Skeletal muscle satellite cell (primary cell): ENCODE measurements around the gene RNGTT.
A peak's percentile ranks its signal among the peaks of the same experiment; 100 is the strongest.

Experiments used
- H3K27me3 ChIP-seq: 2 replicates; pipeline ENCODE4 v1.7.0; 2013; ENCODE audit warnings: low read length; ENCODE audit not compliant: control insufficient read depth, insufficient read depth
- H3K36me3 ChIP-seq: 2 replicates; pipeline ENCODE4 v1.7.0; 2013; ENCODE audit warnings: mild to moderate bottlenecking, control low read depth, low read length; ENCODE audit not compliant: insufficient read depth
- H3K4me1 ChIP-seq: 2 replicates; pipeline ENCODE4 v1.7.0; 2013; ENCODE audit warnings: low read length; ENCODE audit not compliant: control insufficient read depth, insufficient read depth
- H3K4me2 ChIP-seq: 2 replicates; pipeline ENCODE4 v1.7.0; 2013; ENCODE audit warnings: mild to moderate bottlenecking, low read length
- H3K4me3 ChIP-seq: 2 replicates; pipeline ENCODE4 v1.7.0; 2013; ENCODE audit warnings: low read length
- H3K9ac ChIP-seq: 2 replicates; pipeline ENCODE4 v1.7.0; 2013; ENCODE audit warnings: mild to moderate bottlenecking, low read depth, low read length, moderate library complexity
- H3K9me3 ChIP-seq: replicated peaks from 2 replicates; pipeline ENCODE4 v1.7.0; 2013; ENCODE audit warnings: mild to moderate bottlenecking, control low read depth, low read length

RNGTT gene

DNA sequence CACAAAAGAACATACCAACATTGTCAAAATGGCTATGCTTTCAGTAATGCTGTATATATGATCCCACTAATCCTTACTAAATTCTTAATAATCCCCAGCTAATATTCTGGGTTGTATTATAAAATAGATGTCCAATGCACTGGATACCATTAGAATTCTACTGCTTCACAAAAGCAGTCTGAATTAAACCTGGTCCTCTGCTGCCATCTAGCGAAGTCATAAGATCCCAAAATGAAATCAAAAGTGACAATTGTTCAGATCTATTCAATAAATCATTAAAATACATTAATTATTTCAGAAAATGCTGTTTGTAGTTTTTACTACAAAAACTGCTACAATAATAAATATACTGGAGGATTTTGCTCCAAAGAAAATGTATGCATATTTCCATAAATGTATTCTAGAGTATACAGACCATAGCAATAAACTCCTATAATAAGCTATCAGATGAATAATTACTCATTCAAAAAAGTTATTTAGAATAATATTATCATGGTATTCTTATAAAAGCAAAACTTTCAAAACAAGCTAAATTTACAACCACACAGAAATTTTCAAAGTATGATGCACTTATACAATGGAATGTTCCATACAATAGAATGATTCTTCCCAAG lies 92.6 kb downstream of the RNGTT start:
- Histone ChIP-seq H3K9me3 (no peaks in the 10 kb centered on the region), H3K9ac (no peak overlapping the region), H3K4me2 (no peak overlapping the region), H3K36me3 (no peaks in the 10 kb centered on the region), H3K4me3 (no peak overlapping the region), H3K4me1 (peaks cover 35% of the 10 kb centered on the region), H3K27me3 (no peaks in the 10 kb centered on the region)

DNA sequence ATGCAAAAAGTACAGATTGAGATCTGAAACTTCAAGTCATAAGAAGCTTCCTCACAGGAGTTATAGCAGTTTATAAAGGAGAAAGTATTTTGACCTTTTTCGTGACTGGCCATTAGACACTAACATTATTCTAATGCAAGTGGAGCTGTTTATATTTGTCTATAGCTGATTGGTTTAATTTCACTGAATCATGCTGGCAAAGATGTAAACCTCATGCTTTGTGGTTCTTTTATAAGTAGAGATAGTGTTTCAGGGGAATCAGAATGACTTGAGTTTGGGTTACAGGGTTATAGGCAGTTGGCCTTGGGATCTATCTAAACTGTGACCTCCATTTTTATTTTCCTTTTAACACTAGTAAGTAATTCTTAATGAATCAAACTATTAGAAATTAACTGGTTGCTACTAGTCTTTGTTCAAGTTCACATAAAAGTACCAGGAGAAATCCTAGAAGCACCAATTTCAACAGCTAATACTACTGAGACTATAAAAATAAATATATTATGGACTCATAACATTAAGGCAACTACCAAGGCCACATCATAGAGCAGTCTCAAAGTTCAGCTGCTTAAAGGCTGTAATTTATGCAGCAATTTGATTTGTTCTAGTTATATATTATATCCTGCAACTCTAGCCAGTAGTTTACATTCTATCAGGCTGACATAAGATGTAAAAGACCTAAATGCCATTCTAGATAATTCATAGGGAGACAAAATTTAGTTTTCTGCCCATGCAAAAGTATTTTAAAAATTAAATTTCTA lies 94.0 kb downstream of the RNGTT start:
- no peaks in the 10 kb centered on the region for H3K36me3 ChIP-seq
- no peaks in the 10 kb centered on the region for H3K9me3 ChIP-seq
- H3K4me1 ChIP-seq: peaks cover 35% of the 10 kb centered on the region
- H3K4me3 ChIP-seq: no peak overlapping the region
- peak overlapping the region; percentile 70 for H3K4me2 ChIP-seq
- H3K27me3 ChIP-seq: no peaks in the 10 kb centered on the region
- peak overlapping the region; percentile 37 for H3K9ac ChIP-seq

DNA sequence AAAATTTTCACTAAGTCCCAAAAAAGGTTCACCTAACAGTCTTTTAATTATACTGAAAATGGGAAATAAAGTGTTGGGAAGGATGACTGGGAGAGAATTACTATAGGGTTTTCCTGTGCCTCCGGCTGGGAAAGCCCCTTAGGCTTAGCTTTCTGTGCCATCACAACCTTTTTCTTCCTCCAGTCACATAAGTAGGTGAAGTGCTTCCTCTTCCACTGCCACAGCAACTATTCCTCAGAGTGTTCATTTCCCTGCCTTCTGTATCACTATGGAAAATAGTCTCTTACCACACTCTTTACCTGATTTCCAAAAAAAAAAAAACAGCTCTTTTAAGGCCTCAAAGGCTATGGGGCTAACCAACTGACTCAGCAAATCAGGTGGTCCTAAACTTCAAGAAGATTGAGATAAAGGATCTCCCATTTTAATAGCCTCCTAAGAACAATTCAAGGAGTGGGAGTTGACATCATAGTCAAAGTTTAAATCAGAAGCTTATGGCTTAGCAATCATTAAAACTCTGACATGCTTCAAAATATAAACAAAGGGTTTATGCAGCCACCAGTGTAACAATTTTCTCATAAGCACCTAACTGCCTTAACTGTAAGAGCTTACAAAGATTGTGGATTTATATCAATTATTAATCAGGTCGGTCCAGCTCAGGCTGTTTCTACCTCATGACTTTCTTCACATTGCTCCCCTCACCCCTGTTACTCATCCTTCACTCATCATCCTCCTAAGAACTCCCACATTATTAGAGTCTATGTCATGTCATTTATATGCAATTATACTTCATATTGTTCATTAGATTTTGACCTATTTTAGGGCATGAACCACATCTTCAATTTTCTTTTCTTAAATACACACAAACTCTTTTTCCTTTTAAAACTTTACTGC lies 95.3 kb downstream of the RNGTT start:
- Histone ChIP-seq H3K27me3 (no peaks in the 10 kb centered on the region), H3K4me2 (peak overlapping the region; percentile 70), H3K4me1 (peaks cover 35% of the 10 kb centered on the region), H3K9me3 (no peaks in the 10 kb centered on the region), H3K4me3 (no peak overlapping the region), H3K9ac (peak overlapping the region; percentile 37), H3K36me3 (no peaks in the 10 kb centered on the region)

DNA sequence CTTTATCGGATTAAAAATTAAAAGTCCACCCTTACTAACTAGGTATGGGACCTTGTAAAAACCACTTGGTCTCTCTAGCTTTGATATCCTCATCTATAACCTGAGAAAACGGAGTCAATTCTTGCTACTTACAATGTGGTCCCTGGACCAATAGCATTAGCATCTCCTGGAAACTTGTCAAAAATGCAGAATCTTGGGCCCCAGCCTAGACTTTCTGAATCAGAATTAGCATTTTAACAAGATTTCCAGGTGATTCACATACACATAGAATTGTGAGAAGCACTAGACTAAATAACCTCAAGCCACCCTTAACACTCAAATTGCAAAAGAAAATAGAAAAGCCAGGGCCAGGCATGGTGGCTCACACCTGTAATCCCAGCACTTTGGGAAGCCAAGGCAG lies 96.6 kb downstream of the RNGTT start:
- Histone ChIP-seq H3K4me3 (no peak overlapping the region), H3K9me3 (no peaks in the 10 kb centered on the region), H3K27me3 (no peaks in the 10 kb centered on the region), H3K9ac (no peak overlapping the region), H3K4me2 (no peak overlapping the region), H3K36me3 (peaks cover 4% of the 10 kb centered on the region), H3K4me1 (peaks cover 35% of the 10 kb centered on the region)

DNA sequence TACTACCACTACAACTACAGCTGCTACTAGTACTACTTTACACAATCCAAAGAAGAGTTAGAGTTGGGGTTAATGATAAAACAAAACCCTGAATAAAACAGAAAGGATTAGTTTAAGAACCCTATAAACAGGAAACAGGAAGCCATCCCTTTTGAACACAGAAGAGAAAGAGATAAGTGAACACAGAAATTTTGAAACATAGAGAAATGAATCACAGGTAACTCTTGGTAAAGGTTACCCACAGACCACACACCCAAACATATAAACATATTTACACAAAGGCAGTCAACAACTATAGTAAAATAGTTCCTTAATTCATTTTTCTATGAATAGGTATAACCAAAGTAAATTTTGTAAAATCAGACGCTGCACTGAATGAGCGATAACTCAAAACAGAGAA lies 98.1 kb downstream of the RNGTT start:
- H3K4me2 ChIP-seq: no peak overlapping the region

DNA sequence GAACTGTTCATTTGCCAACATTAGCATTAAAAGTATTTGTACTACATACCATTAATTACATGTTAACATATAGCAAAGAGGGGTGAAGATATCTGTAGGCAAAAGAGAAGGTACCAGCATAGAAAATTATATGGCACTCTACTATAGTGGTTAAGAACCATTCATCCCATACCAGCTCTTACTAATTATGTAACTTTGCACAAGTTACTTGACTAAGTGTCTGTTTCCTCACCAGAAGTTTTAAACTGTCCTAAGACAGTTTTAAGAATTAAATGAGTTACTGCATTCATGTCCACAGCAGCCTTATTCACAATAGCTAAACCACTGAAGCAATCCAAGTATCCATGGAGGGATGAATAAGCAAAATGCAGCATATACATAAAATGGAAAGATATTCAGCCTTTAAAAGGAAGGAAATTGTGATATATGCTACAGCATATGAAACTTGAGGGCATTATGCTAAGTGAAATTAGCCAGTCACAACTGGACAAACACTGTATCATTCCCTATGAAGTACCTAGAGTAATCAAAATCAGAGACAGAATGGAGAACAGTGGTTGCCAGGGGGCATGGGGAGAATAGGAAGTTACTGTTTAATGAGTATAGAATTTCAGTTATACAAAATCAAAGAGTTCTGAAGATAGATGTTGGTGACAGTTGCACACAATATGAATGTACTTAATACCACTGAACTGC lies 98.9 kb downstream of the RNGTT start:
- H3K4me3 ChIP-seq: no peak overlapping the region
- no peak overlapping the region for H3K4me2 ChIP-seq
- no peaks in the 10 kb centered on the region for H3K9me3 ChIP-seq
- H3K36me3 ChIP-seq: peaks cover 6% of the 10 kb centered on the region
- H3K9ac ChIP-seq: no peak overlapping the region
- H3K4me1 ChIP-seq: peaks cover 23% of the 10 kb centered on the region
- H3K27me3 ChIP-seq: no peaks in the 10 kb centered on the region

More for the DNA sequence above, 98.1 kb downstream of the RNGTT start:
- Histone ChIP-seq H3K4me3 (no peak overlapping the region), H3K27me3 (no peaks in the 10 kb centered on the region), H3K4me1 (peaks cover 31% of the 10 kb centered on the region), H3K9me3 (no peaks in the 10 kb centered on the region), H3K36me3 (peaks cover 4% of the 10 kb centered on the region), H3K9ac (no peak overlapping the region)

DNA sequence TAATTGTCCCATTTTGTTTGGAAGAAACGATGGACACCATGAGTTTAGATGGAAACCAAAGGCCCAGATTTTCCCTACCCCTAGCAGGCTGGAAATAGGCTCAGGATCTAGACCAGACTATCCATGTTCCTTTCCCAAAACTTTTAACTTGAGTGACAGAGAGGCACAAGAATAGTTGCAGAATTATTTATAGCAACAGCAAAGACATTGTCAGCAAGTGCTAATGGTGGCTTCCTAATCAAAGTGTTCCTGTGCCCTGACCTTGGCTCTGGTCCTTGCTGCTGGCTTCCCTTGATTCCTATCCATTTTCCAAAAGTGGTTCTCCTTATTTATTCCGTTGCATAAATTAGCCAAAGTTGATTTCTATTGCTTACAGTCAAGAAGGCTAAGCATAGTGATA lies 103.1 kb downstream of the RNGTT start:
- peaks cover 6% of the 10 kb centered on the region for H3K4me1 ChIP-seq
- H3K9ac ChIP-seq: no peak overlapping the region
- no peaks in the 10 kb centered on the region for H3K27me3 ChIP-seq
- no peak overlapping the region for H3K4me2 ChIP-seq
- no peaks in the 10 kb centered on the region for H3K9me3 ChIP-seq
- H3K36me3 ChIP-seq: peaks cover 7% of the 10 kb centered on the region
- H3K4me3 ChIP-seq: no peak overlapping the region

DNA sequence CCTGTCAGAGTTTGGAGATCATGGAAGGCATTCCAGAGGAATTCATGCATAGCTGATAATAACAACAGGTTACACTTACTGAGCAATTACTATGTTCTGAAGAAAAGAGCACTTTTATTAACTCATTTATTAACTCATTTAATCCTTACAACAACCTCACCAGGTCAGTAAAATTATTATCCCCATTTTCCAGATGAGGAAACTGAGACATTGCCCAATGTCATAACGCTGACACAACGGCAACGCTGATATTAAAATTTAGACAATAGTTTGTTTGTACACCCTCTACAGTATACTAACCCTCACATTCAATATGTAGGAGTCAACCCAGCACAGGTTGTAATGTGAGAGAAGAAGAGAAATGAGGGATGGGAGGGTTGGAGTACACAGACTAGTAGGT lies 105.0 kb downstream of the RNGTT start:
- peaks cover 6% of the 10 kb centered on the region for H3K4me1 ChIP-seq
- H3K9me3 ChIP-seq: no peaks in the 10 kb centered on the region
- no peaks in the 10 kb centered on the region for H3K27me3 ChIP-seq
- no peak overlapping the region for H3K4me2 ChIP-seq
- no peak overlapping the region for H3K9ac ChIP-seq
- H3K4me3 ChIP-seq: no peak overlapping the region
- peaks cover 7% of the 10 kb centered on the region for H3K36me3 ChIP-seq

DNA sequence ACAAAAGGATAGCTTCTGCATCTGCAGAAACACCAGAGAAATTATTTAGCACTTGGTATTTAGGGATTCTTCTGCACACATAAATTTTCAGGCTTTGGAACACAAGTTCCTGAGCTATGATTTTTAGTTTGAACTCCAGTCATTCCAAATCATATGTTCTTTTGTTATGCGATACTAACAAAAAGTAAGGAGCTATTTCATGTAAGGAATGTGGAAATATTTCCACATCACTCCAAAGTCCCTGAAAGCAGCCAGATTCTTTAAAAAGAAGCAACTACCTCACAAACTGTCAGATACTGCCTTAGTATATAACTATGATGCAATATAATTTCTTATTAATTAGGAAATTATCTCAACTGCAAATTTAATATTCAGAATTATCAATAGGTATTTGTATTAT lies 106.9 kb downstream of the RNGTT start:
- H3K9me3 ChIP-seq: no peaks in the 10 kb centered on the region
- no peak overlapping the region for H3K4me3 ChIP-seq
- no peaks in the 10 kb centered on the region for H3K27me3 ChIP-seq
- no peak overlapping the region for H3K4me2 ChIP-seq
- no peak overlapping the region for H3K9ac ChIP-seq
- H3K4me1 ChIP-seq: peaks cover 6% of the 10 kb centered on the region
- peaks cover 3% of the 10 kb centered on the region for H3K36me3 ChIP-seq

DNA sequence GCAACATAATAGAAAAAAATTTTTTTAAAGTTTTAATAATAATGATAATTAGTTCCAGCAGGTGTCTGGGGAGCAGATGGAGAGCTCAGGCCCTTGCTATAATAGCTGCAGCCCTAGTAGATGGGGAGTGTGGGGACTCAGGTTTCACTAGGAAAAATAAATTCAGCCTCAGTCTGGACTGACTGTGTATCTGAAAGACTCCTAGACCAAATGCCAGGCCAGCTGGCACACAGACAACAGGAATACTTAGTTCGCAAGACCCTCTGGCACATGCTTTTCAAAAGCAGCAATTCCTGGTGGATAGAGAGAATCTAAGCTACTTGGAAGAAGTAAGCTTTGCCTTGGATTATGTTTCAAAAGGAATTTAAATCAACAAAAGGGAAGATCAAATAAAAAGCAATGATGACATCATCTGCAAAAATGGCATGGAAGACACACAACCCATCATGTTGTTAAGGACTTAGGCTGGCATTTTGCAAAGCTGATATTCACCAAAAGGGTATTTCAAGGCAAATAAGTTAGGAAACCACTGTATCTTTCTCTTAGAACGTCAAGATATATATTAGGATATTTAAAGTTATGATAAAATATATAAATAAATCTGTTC lies 107.8 kb downstream of the RNGTT start:
- Histone ChIP-seq H3K9ac (no peak overlapping the region), H3K9me3 (no peaks in the 10 kb centered on the region), H3K4me1 (peaks cover 6% of the 10 kb centered on the region)

DNA sequence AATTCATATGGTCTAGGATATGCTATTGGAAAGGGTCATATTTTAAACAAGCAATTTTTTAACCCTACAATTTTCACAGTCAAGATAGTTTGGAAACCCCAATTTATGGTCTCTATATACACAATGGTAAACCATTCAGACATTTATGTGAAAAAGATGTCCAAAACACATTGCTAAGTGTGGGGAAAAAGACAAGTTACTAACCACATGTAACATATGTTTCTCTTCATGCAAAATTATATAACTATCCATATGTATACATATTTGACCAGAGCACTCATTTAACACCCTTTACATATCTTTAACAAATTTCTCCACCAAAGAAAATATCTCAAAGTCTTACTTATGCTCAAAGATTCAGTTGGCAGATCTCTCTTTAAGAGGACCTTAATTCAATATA lies 110.6 kb downstream of the RNGTT start:
- peaks cover 6% of the 10 kb centered on the region for H3K4me1 ChIP-seq
- no peak overlapping the region for H3K4me2 ChIP-seq
- H3K9ac ChIP-seq: no peak overlapping the region
- no peaks in the 10 kb centered on the region for H3K36me3 ChIP-seq
- no peaks in the 10 kb centered on the region for H3K9me3 ChIP-seq
- H3K4me3 ChIP-seq: no peak overlapping the region
- no peaks in the 10 kb centered on the region for H3K27me3 ChIP-seq

More for the DNA sequence above, 107.8 kb downstream of the RNGTT start:
- H3K4me3 ChIP-seq: no peak overlapping the region
- H3K27me3 ChIP-seq: no peaks in the 10 kb centered on the region
- H3K4me2 ChIP-seq: no peak overlapping the region
- peaks cover 3% of the 10 kb centered on the region for H3K36me3 ChIP-seq
